Ramos (cell line): Measurements from ENCODE around the gene TAF3.
"Not testable (repeated sequence)": the region's sequence is repeated elsewhere in the genome, so short reads cannot be mapped to it uniquely, and the experiment has no call there.

Experiments
- in situ Hi-C: fragments of 300-500 bp; cut with MboI; formaldehyde crosslinking; loops from one replicate; pipeline ENCODE4 v1.14.3; 2022; ENCODE audit warnings: low sequenced_read_pairs; ENCODE audit not compliant: unreplicated experiment

Gene TAF3, protein sequence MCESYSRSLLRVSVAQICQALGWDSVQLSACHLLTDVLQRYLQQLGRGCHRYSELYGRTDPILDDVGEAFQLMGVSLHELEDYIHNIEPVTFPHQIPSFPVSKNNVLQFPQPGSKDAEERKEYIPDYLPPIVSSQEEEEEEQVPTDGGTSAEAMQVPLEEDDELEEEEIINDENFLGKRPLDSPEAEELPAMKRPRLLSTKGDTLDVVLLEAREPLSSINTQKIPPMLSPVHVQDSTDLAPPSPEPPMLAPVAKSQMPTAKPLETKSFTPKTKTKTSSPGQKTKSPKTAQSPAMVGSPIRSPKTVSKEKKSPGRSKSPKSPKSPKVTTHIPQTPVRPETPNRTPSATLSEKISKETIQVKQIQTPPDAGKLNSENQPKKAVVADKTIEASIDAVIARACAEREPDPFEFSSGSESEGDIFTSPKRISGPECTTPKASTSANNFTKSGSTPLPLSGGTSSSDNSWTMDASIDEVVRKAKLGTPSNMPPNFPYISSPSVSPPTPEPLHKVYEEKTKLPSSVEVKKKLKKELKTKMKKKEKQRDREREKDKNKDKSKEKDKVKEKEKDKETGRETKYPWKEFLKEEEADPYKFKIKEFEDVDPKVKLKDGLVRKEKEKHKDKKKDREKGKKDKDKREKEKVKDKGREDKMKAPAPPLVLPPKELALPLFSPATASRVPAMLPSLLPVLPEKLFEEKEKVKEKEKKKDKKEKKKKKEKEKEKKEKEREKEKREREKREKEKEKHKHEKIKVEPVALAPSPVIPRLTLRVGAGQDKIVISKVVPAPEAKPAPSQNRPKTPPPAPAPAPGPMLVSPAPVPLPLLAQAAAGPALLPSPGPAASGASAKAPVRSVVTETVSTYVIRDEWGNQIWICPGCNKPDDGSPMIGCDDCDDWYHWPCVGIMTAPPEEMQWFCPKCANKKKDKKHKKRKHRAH

DNA sequence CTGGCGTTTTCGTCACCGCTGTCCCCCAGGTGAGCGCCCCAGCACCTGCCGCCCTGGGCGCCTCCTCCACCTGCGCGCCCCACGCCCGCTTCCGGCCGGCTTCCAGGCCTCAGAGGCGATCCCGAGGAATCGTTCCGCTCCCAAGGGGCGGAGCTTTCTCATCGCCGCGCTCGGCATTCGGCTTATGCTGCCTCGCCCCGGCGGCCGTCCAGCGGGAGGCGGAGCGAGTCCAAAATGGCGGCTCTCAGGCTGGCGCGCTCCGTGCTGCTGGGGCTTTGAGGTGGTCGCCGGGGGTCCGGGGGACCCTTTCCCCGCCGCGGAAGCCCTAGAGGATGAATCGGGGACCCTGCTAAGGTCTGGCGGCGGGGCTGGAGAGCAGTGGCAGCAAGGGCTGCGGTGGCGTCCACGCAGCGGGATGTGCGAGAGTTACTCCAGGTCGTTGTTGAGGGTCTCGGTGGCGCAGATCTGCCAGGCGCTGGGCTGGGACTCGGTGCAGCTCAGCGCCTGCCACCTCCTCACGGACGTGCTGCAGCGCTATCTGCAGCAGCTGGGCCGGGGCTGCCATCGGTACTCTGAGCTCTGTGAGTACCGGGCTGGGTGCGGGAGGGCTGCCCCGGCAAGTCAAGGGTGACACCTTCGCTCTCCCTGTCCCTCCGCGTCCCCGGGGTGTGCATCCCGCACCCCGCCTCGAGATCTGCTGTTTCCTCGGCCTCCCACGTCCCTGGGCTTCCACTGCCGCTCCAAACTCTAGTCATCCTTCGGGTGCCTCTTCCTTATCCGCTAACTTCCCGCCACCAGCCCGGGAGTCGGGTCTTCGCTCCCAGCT lies at the start of gene TAF3:
TSS of gene TAF3 (plus strand) at position 211 of the 826 bp plus-strand sequence. CDS start at position 416, 205 bp downstream.
- in situ Hi-C loops, result no loop called here

DNA sequence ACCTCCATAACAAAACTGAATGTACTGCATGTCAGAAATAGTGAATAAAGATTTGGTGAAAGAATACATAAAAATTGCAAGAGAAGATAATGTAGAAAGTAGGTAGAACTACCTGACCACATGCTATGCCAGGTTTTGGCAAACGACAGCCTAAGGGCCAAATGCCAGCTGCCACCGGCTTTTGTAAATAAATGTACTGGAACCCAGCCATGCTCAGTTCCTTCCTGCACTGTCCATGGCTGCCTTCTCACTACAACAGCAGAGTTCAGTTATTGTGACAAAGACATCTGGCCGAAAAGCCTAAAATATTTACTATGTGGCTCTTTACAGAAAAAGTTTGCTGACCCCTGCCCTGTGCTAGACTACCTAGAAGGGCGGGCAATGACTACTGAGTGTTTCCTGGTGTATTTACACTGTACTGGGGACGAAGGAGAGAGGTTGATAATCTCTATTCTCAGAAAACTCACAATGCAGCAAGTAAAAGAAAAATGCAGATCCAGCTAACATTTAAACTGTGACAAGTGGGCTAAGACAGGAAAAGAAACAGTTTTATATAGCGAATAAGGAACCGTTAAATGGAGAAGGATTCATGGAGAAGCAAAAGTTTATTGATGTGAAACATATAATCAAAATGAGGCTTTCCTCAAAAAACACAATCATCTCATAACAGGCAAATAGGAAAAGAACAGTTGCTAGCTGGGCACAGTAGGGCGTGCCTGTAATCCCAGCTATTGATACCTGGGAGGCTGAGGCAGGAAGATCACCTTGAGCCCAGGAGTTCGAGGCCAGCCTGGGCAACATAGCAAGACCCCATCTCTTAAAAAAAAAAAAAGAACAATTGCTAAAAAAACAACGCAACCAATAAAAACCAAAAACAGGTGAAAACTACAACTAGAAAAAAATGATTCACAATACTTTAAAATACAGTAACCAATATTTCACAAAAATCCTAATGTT lies 44.2 kb upstream of the TAF3 start:
- in situ Hi-C loops, result no loop called here

DNA sequence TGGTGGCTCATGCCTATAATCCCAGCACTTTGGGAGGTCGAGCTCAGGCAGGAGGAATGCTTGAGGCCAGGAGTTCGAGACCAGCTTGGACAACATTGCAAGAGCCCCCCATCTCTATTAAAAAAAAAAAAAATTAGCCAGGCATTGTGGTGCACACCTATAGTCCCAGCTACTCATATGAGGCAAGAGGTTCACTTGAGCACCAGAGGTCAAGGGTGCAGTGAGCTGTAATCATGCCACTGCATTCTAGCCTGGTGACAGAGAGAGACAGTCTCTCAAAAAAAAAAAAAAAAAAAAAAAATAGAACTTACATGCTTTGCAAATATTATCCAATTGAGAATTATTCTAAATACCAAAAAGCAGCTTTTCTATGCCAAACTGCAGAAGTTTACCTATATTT lies 41.5 kb upstream of the TAF3 start:
- in situ Hi-C loops, result no loop called here

DNA sequence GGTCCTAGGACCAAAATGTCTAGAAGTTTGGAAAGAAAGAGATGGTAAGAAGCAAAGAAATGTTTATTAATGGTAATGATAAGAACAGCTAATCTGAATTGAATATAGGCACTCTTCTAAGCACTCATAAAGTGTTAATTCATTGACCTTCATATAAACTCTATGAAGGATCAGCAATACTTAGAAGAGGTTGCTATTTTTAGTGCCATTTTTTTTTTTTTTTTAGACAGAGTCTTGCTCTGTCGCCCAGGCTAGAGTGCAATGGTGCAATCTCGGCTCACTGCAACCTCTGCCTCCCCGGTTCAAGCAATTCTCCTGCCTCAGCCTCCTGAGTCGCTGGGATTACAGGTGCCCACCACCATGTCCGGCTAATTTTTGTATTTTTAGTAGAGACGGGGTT lies 36.1 kb upstream of the TAF3 start:
- in situ Hi-C loops, result not testable (repeated sequence)

DNA sequence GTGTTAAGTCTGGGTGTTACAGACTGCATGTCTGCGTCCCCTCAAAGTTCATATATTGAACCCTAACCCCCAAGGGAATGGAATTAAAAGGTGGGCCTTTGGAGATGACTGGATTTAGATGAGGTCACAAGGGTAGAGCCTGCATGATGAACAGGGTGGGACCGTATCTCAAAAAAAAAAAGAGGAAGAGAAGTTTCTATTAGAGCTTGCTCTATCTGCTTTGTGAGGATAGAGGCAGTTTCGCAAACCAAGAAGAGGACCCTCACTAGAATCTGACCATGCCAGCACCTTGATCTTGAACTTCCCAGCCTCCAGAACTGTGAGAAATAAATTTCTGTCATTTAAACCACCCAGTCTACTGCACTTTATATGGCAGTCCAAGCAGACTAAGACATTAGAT lies 31.9 kb upstream of the TAF3 start:
- in situ Hi-C loops, result no loop called here

DNA sequence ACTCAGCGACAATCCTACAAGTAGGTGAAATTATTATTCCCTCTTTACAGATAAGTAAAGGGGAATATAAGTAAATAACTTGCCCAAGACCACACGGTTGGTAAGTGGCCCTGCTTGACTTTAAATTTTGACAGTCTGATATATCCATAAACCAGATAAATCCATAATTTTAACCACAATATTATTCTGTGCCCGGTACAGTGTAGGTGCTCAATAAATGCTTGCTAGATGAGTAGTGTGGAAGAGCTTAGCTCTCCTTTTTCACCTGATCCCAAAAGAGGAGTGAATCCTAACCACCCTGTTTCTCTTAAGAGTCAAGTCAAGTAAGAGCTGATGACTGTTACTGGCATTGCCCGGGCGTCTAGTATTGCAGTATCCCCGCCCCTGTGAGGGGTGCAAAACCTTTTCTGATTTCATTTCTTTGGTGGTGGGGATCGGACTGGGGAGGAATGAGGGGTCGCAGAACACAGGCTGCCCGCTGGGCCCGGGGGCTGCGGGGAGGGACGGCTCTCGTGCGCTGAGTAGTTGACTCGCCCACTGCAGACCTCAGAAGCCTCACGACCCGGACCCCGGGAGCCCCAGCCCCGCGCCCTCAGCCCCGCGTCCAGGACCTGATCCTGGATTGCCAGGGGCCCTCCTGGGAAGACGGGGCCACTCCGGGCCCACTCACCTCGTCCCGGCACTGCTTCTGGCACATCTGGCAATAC lies 31.0 kb upstream of the TAF3 start:
- in situ Hi-C loops, result no loop called here

DNA sequence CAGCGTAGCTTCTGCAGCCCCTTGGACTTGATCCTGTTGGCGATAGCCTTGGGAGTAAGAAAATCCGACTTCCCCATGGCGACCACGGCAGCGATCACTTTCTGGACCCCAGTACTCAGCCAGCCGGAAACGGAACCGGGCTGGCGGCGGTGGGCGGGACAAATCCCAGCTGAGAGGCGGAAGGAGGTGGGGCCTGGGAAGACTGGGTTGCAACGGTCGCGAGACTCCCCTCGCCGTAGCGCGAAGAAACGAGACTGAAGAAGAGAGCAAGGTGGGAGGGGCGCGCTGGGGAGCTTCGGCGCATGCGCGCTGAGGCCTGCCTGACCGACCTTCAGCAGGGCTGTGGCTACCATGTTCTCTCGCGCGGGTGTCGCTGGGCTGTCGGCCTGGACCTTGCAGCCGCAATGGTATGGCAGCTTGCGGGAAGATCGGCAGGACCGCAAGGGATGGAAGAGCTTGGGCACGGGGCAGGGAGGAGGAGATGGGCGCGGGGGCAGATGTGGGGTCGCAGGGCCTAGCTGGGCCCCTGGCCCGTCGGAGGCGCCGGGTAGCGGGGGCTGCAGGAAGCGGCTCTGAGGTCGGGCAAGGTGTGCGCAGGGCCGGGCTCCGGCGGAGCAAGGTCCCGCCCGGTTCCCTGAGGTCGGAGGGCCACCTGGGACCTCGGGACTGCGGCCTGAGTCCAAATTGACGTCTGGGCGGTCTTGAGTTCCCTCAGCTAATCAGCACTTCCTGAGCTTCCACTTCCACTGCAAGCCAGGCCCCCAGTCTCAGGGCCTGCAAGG lies 30.3 kb upstream of the TAF3 start, which contains the start of the genes ATP5F1C and KIN:
TSS of gene ATP5F1C (plus strand) at position 321 of the 782 bp plus-strand sequence. CDS start at position 352, 31 bp downstream.
TSS of gene KIN (minus strand) at position 137 of the 782 bp plus-strand sequence. CDS start at position 77, 60 bp downstream.
- in situ Hi-C loops, result no loop called here

DNA sequence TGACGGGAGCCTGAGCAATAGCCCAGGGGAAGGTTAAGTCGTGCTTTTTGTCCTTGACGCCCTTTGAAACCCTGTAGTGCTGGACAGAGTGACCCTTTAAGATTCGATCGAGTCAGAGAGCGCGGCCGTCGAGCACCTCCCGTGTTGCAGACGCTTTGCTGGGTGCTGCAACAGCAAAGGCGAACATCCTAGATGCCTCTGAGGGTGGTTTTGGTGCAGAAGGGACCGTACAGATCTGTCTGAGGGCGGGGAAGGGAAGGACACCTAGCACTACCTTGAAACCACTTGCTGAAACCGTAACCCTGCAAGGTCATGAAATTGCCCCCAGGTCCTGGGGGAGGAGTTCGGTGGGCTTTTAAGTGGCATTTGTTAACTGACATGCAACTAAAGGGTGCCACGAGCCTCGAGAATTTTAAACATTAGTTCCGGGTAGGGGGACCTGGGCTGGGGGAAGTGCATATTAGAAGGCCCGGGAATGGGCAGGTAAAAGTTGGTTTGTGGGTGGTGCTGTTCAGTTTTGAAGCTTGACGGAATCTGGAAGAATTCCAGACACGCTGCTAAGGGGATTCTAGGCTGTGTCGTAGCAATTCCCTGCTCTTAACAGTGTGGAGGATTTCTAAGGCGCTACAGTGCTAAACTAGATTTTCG lies 29.5 kb upstream of the TAF3 start:
- in situ Hi-C loops, result no loop called here

DNA sequence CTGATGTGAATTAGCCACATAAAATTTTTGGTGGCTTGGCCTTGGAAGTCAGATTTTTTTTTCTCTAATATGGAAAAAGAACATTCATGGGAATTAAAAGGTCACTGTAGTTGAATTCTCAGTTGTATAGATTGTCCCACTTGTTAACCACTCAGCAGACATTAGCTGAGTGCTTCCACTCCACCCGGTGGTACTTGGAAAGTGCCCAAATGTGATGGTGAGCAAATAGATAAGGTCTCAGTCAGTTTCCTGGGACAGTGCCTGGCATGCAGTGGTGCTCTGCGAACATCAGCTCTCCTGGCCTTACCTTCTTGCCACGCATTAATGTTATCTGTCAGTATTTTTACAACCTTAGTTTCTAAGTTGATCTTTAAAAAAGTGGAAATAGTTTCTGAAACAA lies 28.9 kb upstream of the TAF3 start:
- in situ Hi-C loops, result no loop called here

DNA sequence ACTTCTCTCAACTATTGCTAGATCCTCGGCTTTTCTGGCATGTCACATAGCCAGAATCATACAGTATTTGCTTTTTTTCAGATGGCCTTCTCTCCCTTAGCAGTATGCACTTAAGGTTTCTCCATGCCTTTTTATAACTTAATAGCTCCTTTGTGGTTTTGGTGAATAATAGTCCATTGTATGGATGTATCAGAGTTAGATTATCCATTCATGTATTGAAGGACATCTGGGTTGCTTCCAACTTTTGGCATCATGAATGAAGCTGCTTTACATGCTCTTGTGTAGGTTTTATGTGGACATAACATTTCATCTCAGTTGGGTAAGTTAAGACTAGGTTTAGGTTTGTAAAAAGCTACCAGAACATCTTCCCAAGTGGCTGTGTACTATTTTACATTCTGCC lies 25.8 kb upstream of the TAF3 start:
- in situ Hi-C loops, result no loop called here

DNA sequence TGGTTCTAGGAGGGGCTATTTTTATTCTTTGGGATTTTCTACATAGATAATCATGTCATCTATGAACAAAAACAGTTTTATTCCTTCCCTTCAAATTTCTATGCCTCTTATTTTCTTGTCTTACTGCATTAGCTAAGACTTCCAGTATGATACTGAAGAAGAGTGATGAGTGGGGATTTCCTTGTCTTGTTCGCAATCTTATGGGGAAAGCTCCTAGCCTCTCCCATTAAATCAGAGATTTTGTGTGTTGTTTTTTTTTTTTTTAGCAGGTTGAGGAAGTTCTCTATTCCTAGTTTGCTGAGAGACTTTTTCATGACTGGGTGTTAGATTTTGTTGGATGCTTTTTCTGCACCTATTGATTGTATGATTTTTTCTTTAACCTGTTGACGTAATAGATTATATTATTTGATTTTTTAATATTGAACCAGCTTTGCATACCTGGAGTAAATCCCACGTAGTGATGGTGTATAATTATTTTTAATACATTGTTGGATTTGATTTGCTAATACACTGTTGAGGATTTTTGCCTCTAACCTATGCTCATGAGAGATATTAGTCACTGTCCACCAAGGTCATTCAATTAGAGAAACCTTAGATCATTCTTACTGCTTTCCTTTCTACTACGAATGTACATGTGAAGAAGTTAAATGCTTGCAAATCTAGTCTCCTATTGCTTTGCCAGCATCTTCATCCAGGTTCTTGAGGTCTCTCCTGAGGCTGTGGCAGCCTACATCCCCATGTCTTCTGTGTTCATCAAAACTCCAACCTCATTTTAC lies 23.9 kb upstream of the TAF3 start:
- in situ Hi-C loops, result no loop called here

DNA sequence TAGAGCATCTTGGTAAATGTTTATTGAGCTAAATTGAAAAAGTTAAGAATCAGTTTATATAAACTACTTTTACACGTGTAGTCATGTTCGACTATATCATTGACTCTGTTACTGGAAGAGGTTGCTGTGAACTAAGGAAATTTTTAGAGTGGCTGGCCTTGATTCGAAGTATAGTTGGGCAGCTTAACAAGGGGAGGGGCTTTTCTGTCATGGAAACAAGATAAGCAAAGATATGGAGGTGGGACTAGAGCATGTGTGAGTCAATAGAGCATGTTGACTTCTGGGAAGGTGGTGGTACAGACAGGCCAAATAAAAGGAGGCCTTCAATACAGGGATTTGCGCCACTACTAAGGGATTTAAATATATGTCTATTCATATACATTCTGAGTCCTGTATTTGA lies 22.7 kb upstream of the TAF3 start:
- in situ Hi-C loops, result no loop called here

DNA sequence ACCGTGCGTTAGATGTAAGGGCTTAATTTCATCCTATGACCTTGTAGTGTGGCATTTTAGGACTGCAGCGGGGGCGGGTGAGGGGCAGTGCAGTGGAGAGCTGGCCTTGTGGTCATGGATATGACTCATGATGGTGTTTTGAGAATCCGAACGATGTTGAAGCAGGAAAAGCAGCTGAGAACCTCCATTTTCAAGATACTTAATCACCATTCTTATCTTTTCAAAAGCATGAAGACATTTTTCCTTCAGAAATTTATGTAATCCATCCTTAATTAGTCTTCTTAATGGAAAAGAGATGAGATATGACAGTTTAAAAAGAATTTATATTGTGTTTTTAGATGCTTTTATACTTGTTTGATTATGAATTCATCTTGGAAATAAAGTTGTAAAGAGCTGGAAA lies 20.7 kb upstream of the TAF3 start:
- in situ Hi-C loops, result no loop called here

DNA sequence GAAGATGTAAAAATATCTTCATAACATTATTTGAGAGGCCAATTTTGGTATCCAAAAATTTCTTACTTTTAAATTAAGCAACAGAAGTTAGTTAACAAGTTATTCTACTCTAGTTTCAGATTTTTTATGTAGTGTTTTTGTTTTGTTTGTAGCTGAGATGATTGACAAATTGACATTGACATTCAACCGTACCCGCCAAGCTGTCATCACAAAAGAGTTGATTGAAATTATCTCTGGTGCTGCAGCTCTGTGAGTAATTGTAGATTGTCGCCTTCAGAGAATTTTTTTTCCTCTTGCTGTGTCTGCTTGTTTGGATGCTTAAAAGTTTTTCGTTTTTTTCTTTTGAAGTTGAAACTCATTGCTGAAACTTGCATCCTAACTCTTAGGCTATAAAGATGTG lies 15.7 kb upstream of the TAF3 start:
- in situ Hi-C loops, result no loop called here

DNA sequence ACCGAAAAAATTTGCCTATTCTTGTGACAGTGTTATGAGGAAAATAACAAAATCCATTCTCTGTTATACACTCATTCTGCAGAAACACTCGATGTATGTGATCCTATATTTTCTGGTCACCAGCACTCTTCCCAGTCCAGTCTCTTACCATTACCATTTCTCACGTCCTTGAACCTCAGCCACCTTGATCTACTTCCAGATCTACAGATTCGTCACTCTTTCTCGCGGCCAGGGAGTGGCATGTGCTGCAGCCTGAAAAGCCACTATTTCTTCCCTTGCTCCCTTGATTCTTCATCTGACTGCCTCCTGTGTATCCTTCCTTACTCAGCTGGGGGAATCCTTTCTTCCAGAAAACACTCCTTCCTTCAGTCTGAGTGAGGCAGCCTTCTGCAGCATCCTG lies 14.1 kb upstream of the TAF3 start:
- in situ Hi-C loops, result no loop called here

DNA sequence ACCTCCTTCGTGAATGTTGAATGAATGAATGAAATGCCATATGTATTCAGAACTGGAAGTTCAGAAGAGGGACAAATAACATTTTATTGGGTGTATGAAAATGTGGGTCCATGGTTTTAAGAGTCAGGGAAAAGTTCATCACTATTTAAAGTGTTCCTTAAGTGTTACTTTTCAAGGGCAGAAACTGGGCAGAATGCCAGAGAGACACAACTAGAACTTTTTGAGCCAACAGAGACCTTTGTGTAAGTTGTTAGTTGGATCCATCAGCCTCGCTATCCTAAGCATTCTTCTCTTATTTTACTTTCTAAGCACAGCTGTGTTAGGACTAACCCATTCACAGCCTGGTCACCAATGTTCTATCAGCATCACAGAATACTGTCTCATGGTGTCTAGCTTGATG lies 13.6 kb upstream of the TAF3 start:
- in situ Hi-C loops, result no loop called here
